ENCODE measurements around the gene EPB42. TPM values are rescaled to one million over a fixed set of nuclear protein-coding genes. Genes with fewer than 3 reads are reported as not detected.

EPB42 gene
- total RNA-seq, 2 experiments from 2014 or later = not detected

- POLR2A ChIA-PET = no interaction called here
- ATAC-seq (ENCODE audit: poor library complexity) = no peak
- H3K4me1 Mint-ChIP-seq (ENCODE audit: low read depth) = no peaks in the 10 kb centered on the region
These were observed 1.7 kb downstream of the EPB42 start for GRCh38 chr15:43218908-43219706.

GRCh38 chr15:43215961-43216360 is 4.9 kb downstream of the EPB42 start:
- H3K4me3 ChIP-seq (ENCODE audit: low read length) = no peak overlapping the region
- ATAC-seq (ENCODE audit: poor library complexity) = no peak
- H3K27me3 Mint-ChIP-seq = peaks cover 6% of the 10 kb centered on the region
- no peaks in the 10 kb centered on the region for H3K9me3 Mint-ChIP-seq
- intact Hi-C loops (cut with DNase I, micrococcal nuclease) = no loop called here
- H3K4me1 ChIP-seq (ENCODE audit: insufficient read depth, low read length) = no peaks in the 10 kb centered on the region
- no peaks in the 10 kb centered on the region for H3K36me3 Mint-ChIP-seq (ENCODE audit: low read depth)
- no peak for TF ChIP-seq CTCF (IDR thresholded peaks at IDR 0.05)
- DNase-seq = no peak
- peaks cover 0 to 2% of the 10 kb centered on the region in 2 experiments for H3K27me3 ChIP-seq (ENCODE audit: control insufficient read depth in 1 of 2, insufficient read depth in 2 of 2, low read length in 2 of 2)
- CTCF ChIA-PET = interaction anchor here (1.8 kb wide), 1 partner anchor 9 kb away, joined by 4 read pairs; no protein-coding TSS in a partner anchor
- POLR2A ChIA-PET = no interaction called here
- no peak overlapping the region for H3K4me3 Mint-ChIP-seq
- H3K27ac ChIP-seq (ENCODE audit: low read depth in 1 of 2, low read length in 2 of 2) = no peak overlapping the region
- no peaks in the 10 kb centered on the region for H3K4me1 Mint-ChIP-seq (ENCODE audit: low read depth)
- no peaks in the 10 kb centered on the region for H3K9me3 ChIP-seq (ENCODE audit: control insufficient read depth in 1 of 2, insufficient read depth in 1 of 2, low read length in 2 of 2)
- H3K27ac Mint-ChIP-seq = no peak overlapping the region
- H3K36me3 ChIP-seq (ENCODE audit: insufficient read depth, low read length) = no peaks in the 10 kb centered on the region

More at GRCh38 chr15:43218908-43219706, 1.7 kb downstream of the EPB42 start:
- peaks cover 11% of the 10 kb centered on the region for H3K27me3 Mint-ChIP-seq
- CTCF ChIA-PET = no interaction called here
- no peak overlapping the region for H3K27ac Mint-ChIP-seq
- H3K27ac ChIP-seq (ENCODE audit: low read depth in 1 of 2, low read length in 2 of 2) = no peak overlapping the region
- intact Hi-C loops (cut with DNase I, micrococcal nuclease) = no loop called here
- no peaks in the 10 kb centered on the region for H3K4me1 ChIP-seq (ENCODE audit: insufficient read depth, low read length)
- H3K9me3 Mint-ChIP-seq = no peaks in the 10 kb centered on the region
- no peak for TF ChIP-seq CTCF (IDR thresholded peaks at IDR 0.05)
- H3K4me3 Mint-ChIP-seq = no peak overlapping the region
- H3K9me3 ChIP-seq (ENCODE audit: control insufficient read depth in 1 of 2, insufficient read depth in 1 of 2, low read length in 2 of 2) = no peaks in the 10 kb centered on the region
- no peaks in the 10 kb centered on the region for H3K36me3 Mint-ChIP-seq (ENCODE audit: low read depth)
- H3K27me3 ChIP-seq (ENCODE audit: control insufficient read depth in 1 of 2, insufficient read depth in 2 of 2, low read length in 2 of 2) = peaks cover 0 to 2% of the 10 kb centered on the region in 2 experiments
- no peaks in the 10 kb centered on the region for H3K36me3 ChIP-seq (ENCODE audit: insufficient read depth, low read length)
- H3K4me3 ChIP-seq (ENCODE audit: low read length) = no peak overlapping the region
- peak in 2 of 14 experiments; percentile 6 to 7 for DNase-seq

GRCh38 chr15:43214592-43215295 is 6.1 kb downstream of the EPB42 start:
- no peaks in the 10 kb centered on the region for H3K4me1 Mint-ChIP-seq (ENCODE audit: low read depth)
- Histone ChIP-seq H3K27ac (ENCODE audit: low read depth in 1 of 2, low read length in 2 of 2) (no peak overlapping the region), H3K4me3 (ENCODE audit: low read length) (no peak overlapping the region), H3K27me3 (ENCODE audit: control insufficient read depth in 1 of 2, insufficient read depth in 2 of 2, low read length in 2 of 2) (peaks cover 0 to 2% of the 10 kb centered on the region in 2 experiments), H3K36me3 (ENCODE audit: insufficient read depth, low read length) (no peaks in the 10 kb centered on the region), H3K4me1 (ENCODE audit: insufficient read depth, low read length) (no peaks in the 10 kb centered on the region), H3K9me3 (ENCODE audit: control insufficient read depth in 1 of 2, insufficient read depth in 1 of 2, low read length in 2 of 2) (no peaks in the 10 kb centered on the region)
- ChIA-PET CTCF (no interaction called here), POLR2A (no interaction called here)
- no peak overlapping the region for H3K27ac Mint-ChIP-seq
- intact Hi-C loops (cut with DNase I, micrococcal nuclease) = no loop called here
- no peaks in the 10 kb centered on the region for H3K36me3 Mint-ChIP-seq (ENCODE audit: low read depth)
- H3K27me3 Mint-ChIP-seq = no peaks in the 10 kb centered on the region
- H3K4me3 Mint-ChIP-seq = no peak overlapping the region
- TF ChIP-seq CTCF (IDR thresholded peaks at IDR 0.05) = no peak
- ATAC-seq (ENCODE audit: poor library complexity) = no peak
- H3K9me3 Mint-ChIP-seq = no peaks in the 10 kb centered on the region
- no peak for DNase-seq

Data from CD4-positive, alpha-beta T cell (primary cell).